Measurements from ENCODE around the gene TP63. TPM values are rescaled to one million over a fixed set of nuclear protein-coding genes. Genes with fewer than 3 reads are reported as not detected.

The TP63 gene
- total RNA-seq, 1 donor from 2014 or later: 7.8 TPM

- Histone ChIP-seq H3K36me3 (ENCODE audit: control insufficient read depth in 3 of 3, insufficient read depth in 3 of 3, low read length in 3 of 3) (peaks cover 0 to 4% (median 0%) of the 10 kb centered on the region in 3 donors), H3K27me3 (ENCODE audit: control insufficient read depth in 3 of 3, insufficient read depth in 3 of 3, low read length in 3 of 3) (no peaks in the 10 kb centered on the region), H3K27ac (ENCODE audit: low read depth, low read length) (no peak overlapping the region), H3K4me3 (ENCODE audit: low read length in 3 of 3) (no peak overlapping the region), H3K9me3 (ENCODE audit: control insufficient read depth in 3 of 3, low read length in 3 of 3) (no peaks in the 10 kb centered on the region), H3K4me1 (ENCODE audit: control insufficient read depth in 3 of 3, insufficient read depth in 3 of 3, low read length in 3 of 3) (peaks cover 0 to 4% (median 0%) of the 10 kb centered on the region in 3 donors), H3K9ac (ENCODE audit: low read depth in 1 of 3, low read length in 3 of 3) (no peak overlapping the region)
These were observed 203.3 kb downstream of the TP63 start for GRCh38 chr3:189834462-189834861.

- Histone ChIP-seq H3K9ac (ENCODE audit: low read depth in 1 of 3, low read length in 3 of 3) (no peak overlapping the region), H3K36me3 (ENCODE audit: control insufficient read depth in 3 of 3, insufficient read depth in 3 of 3, low read length in 3 of 3) (peaks cover 0 to 4% (median 0%) of the 10 kb centered on the region in 3 donors), H3K9me3 (ENCODE audit: control insufficient read depth in 3 of 3, low read length in 3 of 3) (no peaks in the 10 kb centered on the region), H3K27ac (ENCODE audit: low read depth, low read length) (no peak overlapping the region), H3K27me3 (ENCODE audit: control insufficient read depth in 3 of 3, insufficient read depth in 3 of 3, low read length in 3 of 3) (no peaks in the 10 kb centered on the region), H3K4me1 (ENCODE audit: control insufficient read depth in 3 of 3, insufficient read depth in 3 of 3, low read length in 3 of 3) (peaks cover 0 to 9% (median 2%) of the 10 kb centered on the region in 3 donors), H3K4me3 (ENCODE audit: low read length in 3 of 3) (no peak overlapping the region)
These were observed 205.6 kb downstream of the TP63 start for GRCh38 chr3:189836795-189837194.

- Histone ChIP-seq H3K27ac (ENCODE audit: low read depth, low read length) (no peak overlapping the region), H3K9ac (ENCODE audit: low read depth in 1 of 3, low read length in 3 of 3) (no peak overlapping the region), H3K4me1 (ENCODE audit: control insufficient read depth in 3 of 3, insufficient read depth in 3 of 3, low read length in 3 of 3) (peaks cover 6 to 21% (median 8%) of the 10 kb centered on the region in 3 donors), H3K4me3 (ENCODE audit: low read length in 3 of 3) (no peak overlapping the region), H3K36me3 (ENCODE audit: control insufficient read depth in 3 of 3, insufficient read depth in 3 of 3, low read length in 3 of 3) (no peaks in the 10 kb centered on the region), H3K27me3 (ENCODE audit: control insufficient read depth in 3 of 3, insufficient read depth in 3 of 3, low read length in 3 of 3) (no peaks in the 10 kb centered on the region), H3K9me3 (ENCODE audit: control insufficient read depth in 3 of 3, low read length in 3 of 3) (no peaks in the 10 kb centered on the region)
These were observed 207.1 kb downstream of the TP63 start for GRCh38 chr3:189838291-189838690.

- Histone ChIP-seq H3K27ac (ENCODE audit: low read depth, low read length) (peak overlapping the region; percentile 28), H3K27me3 (ENCODE audit: control insufficient read depth in 3 of 3, insufficient read depth in 3 of 3, low read length in 3 of 3) (no peaks in the 10 kb centered on the region), H3K9ac (ENCODE audit: low read depth in 1 of 3, low read length in 3 of 3) (no peak overlapping the region), H3K4me1 (ENCODE audit: control insufficient read depth in 3 of 3, insufficient read depth in 3 of 3, low read length in 3 of 3) (peaks cover 9 to 24% (median 9%) of the 10 kb centered on the region in 3 donors), H3K9me3 (ENCODE audit: control insufficient read depth in 3 of 3, low read length in 3 of 3) (no peaks in the 10 kb centered on the region), H3K4me3 (ENCODE audit: low read length in 3 of 3) (no peak overlapping the region), H3K36me3 (ENCODE audit: control insufficient read depth in 3 of 3, insufficient read depth in 3 of 3, low read length in 3 of 3) (peaks cover 0 to 3% (median 0%) of the 10 kb centered on the region in 3 donors)
These were observed 208.4 kb downstream of the TP63 start for GRCh38 chr3:189839576-189839975.

GRCh38 chr3:189841473-189842205, 210.4 kb downstream of the TP63 start:
- H3K27ac ChIP-seq (ENCODE audit: low read depth, low read length): peak overlapping the region; percentile 32
- peaks cover 9 to 24% (median 9%) of the 10 kb centered on the region in 3 donors for H3K4me1 ChIP-seq (ENCODE audit: control insufficient read depth in 3 of 3, insufficient read depth in 3 of 3, low read length in 3 of 3)

GRCh38 chr3:189842681-189843602, 211.8 kb downstream of the TP63 start:
- H3K27ac ChIP-seq (ENCODE audit: low read depth, low read length): peak overlapping the region; percentile 32

More at GRCh38 chr3:189841473-189842205, 210.4 kb downstream of the TP63 start:
- Histone ChIP-seq H3K27me3 (ENCODE audit: control insufficient read depth in 3 of 3, insufficient read depth in 3 of 3, low read length in 3 of 3) (no peaks in the 10 kb centered on the region), H3K4me3 (ENCODE audit: low read length in 3 of 3) (no peak overlapping the region), H3K9ac (ENCODE audit: low read depth in 1 of 3, low read length in 3 of 3) (no peak overlapping the region), H3K36me3 (ENCODE audit: control insufficient read depth in 3 of 3, insufficient read depth in 3 of 3, low read length in 3 of 3) (peaks cover 0 to 3% (median 0%) of the 10 kb centered on the region in 3 donors), H3K9me3 (ENCODE audit: control insufficient read depth in 3 of 3, low read length in 3 of 3) (no peaks in the 10 kb centered on the region)

GRCh38 chr3:189845069-189845468, 213.9 kb downstream of the TP63 start:
- Histone ChIP-seq H3K9me3 (ENCODE audit: control insufficient read depth in 3 of 3, low read length in 3 of 3) (no peaks in the 10 kb centered on the region), H3K27ac (ENCODE audit: low read depth, low read length) (no peak overlapping the region), H3K27me3 (ENCODE audit: control insufficient read depth in 3 of 3, insufficient read depth in 3 of 3, low read length in 3 of 3) (no peaks in the 10 kb centered on the region), H3K9ac (ENCODE audit: low read depth in 1 of 3, low read length in 3 of 3) (no peak overlapping the region), H3K4me3 (ENCODE audit: low read length in 3 of 3) (no peak overlapping the region), H3K4me1 (ENCODE audit: control insufficient read depth in 3 of 3, insufficient read depth in 3 of 3, low read length in 3 of 3) (peaks cover 7 to 20% (median 9%) of the 10 kb centered on the region in 3 donors), H3K36me3 (ENCODE audit: control insufficient read depth in 3 of 3, insufficient read depth in 3 of 3, low read length in 3 of 3) (peaks cover 0 to 3% (median 0%) of the 10 kb centered on the region in 3 donors)

More at GRCh38 chr3:189842681-189843602, 211.8 kb downstream of the TP63 start:
- H3K4me1 ChIP-seq (ENCODE audit: control insufficient read depth in 3 of 3, insufficient read depth in 3 of 3, low read length in 3 of 3): peaks cover 9 to 21% (median 9%) of the 10 kb centered on the region in 3 donors
- no peaks in the 10 kb centered on the region for H3K9me3 ChIP-seq (ENCODE audit: control insufficient read depth in 3 of 3, low read length in 3 of 3)
- H3K27me3 ChIP-seq (ENCODE audit: control insufficient read depth in 3 of 3, insufficient read depth in 3 of 3, low read length in 3 of 3): no peaks in the 10 kb centered on the region
- peak overlapping the region in 2 of 3 donors; percentile 15 to 41 for H3K9ac ChIP-seq (ENCODE audit: low read depth in 1 of 3, low read length in 3 of 3)
- H3K4me3 ChIP-seq (ENCODE audit: low read length in 3 of 3): peak overlapping the region in 2 of 3 donors; percentile 2 to 15
- H3K36me3 ChIP-seq (ENCODE audit: control insufficient read depth in 3 of 3, insufficient read depth in 3 of 3, low read length in 3 of 3): peaks cover 0 to 3% (median 0%) of the 10 kb centered on the region in 3 donors

- H3K4me1 ChIP-seq (ENCODE audit: control insufficient read depth in 3 of 3, insufficient read depth in 3 of 3, low read length in 3 of 3): peaks cover 0 to 3% (median 1%) of the 10 kb centered on the region in 3 donors
- H3K4me3 ChIP-seq (ENCODE audit: low read length in 3 of 3): no peak overlapping the region
- no peak overlapping the region for H3K27ac ChIP-seq (ENCODE audit: low read depth, low read length)
- no peaks in the 10 kb centered on the region for H3K27me3 ChIP-seq (ENCODE audit: control insufficient read depth in 3 of 3, insufficient read depth in 3 of 3, low read length in 3 of 3)
- H3K9me3 ChIP-seq (ENCODE audit: control insufficient read depth in 3 of 3, low read length in 3 of 3): no peaks in the 10 kb centered on the region
- H3K36me3 ChIP-seq (ENCODE audit: control insufficient read depth in 3 of 3, insufficient read depth in 3 of 3, low read length in 3 of 3): peaks cover 0 to 3% (median 0%) of the 10 kb centered on the region in 3 donors
- no peak overlapping the region for H3K9ac ChIP-seq (ENCODE audit: low read depth in 1 of 3, low read length in 3 of 3)
These were observed 217.3 kb downstream of the TP63 start for GRCh38 chr3:189848395-189849040.

GRCh38 chr3:189849262-189849661, 218.1 kb downstream of the TP63 start:
- H3K9me3 ChIP-seq (ENCODE audit: control insufficient read depth in 3 of 3, low read length in 3 of 3): no peaks in the 10 kb centered on the region
- H3K27ac ChIP-seq (ENCODE audit: low read depth, low read length): no peak overlapping the region
- H3K36me3 ChIP-seq (ENCODE audit: control insufficient read depth in 3 of 3, insufficient read depth in 3 of 3, low read length in 3 of 3): peaks cover 0 to under 1% (median 0%) of the 10 kb centered on the region in 3 donors
- H3K27me3 ChIP-seq (ENCODE audit: control insufficient read depth in 3 of 3, insufficient read depth in 3 of 3, low read length in 3 of 3): no peaks in the 10 kb centered on the region
- no peak overlapping the region for H3K4me3 ChIP-seq (ENCODE audit: low read length in 3 of 3)
- H3K9ac ChIP-seq (ENCODE audit: low read depth in 1 of 3, low read length in 3 of 3): no peak overlapping the region
- no peaks in the 10 kb centered on the region for H3K4me1 ChIP-seq (ENCODE audit: control insufficient read depth in 3 of 3, insufficient read depth in 3 of 3, low read length in 3 of 3)
